HG03025 (cell line): Measurements from ENCODE around the gene TFAP2C.

Experiments used
- ATAC-seq: cut with Tn5 transposase; IDR thresholded peaks from one replicate; pipeline ENCODE4 v1.9.1; 2021; ENCODE audit warnings: mild to moderate bottlenecking, moderate library complexity; ENCODE audit not compliant: unreplicated experiment, low FRiP score

The TFAP2C gene

DNA sequence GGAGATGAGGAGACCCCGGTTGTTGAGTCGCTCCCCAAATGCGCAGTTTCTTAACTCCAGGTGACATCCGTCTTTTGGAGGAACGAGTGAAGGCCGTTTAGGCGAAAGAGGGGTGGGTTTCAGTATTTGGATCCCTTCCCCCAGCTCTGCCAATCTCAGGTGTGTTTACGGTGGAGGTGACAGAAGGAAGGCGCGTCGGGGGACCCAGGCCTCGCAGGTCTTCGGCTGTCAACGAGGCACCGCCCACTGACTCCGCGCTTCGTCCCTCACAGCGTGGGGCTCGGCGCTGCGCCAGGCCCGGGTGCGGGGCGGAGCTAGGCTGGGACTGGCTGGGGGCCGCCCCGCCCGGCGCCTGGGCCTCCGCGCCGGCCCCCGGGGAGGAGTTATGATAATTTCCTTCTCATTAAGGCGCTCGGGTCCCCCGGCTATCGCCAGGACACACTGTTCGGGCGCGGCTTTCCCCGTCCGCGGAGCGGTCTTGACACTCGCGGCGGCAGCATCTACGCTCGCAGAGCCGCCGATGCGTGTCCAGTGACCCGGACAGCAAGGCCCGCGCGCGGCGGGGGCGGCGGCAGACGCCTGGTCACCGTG lies at the start of gene TFAP2C:
Gene TFAP2C (plus strand): TSS at position 434 of the 591 bp plus-strand sequence. CDS start 239 bp downstream, outside the sequence.
- no peak for ATAC-seq

DNA sequence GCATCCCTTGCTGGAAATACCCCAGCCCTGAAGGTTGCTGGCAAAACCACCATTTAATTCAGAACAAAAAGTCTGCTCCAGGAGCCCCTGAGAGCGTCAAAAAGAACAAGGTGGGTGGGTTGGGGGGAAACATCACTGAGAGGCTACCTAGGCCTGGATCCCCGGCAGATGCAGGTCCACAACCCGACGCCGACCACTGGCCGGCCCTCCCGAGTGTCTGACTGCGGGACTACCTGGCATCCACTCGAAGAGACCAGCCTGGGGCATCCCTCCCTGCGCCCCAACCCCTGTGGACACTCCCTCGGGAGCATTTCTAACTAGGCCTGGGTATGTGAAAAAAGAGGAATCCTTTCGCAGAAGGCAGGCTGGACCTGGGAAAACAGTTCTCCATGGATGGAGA lies 48.9 kb upstream of the TFAP2C start:
- ATAC-seq: no peak

GRCh38 chr20:56581701-56582100 lies 47.4 kb upstream of the TFAP2C start:
- ATAC-seq: no peak

GRCh38 chr20:56582542-56582941 lies 46.6 kb upstream of the TFAP2C start:
- ATAC-seq: no peak

DNA sequence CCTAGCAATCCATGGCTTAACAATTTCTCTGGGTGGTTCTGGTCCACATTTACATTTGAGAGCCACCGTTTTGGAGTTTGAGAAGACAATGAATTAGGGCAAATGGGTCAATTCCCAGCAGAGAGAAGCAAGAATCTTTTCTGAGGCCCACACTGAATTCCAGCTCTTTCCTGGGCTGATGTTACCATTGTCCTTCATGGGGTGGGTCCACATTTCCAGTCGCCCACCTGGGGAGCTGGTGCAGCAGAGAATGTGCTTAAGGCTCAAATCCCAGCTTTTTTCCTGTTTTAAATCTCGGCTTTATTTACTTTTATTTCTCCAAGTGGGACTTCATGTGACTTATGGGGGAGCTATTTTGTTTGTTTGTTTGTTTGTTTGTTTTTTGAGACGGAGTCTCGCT lies 44.2 kb upstream of the TFAP2C start:
- no peak for ATAC-seq

- ATAC-seq: no peak
These were observed 41.6 kb upstream of the TFAP2C start for GRCh38 chr20:56587307-56588041.

DNA sequence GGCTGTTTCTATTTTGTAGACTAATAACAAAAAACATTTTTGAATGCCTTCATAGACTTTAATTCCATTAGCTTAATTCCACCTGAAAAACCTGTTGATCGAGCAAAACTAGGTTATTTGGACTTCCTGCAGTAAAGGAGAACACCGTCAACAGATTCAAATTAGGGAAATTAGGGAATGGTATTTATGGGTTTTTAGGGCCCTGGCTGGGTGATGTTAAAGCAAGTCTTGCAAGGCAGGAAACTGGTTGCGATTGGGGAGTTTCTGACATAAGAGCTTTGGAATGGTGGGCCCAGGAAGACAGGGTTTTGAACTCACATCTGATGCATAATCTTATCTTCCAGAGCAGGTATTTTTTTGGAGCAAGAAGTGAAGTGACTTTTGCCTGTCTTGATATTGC lies 40.1 kb upstream of the TFAP2C start:
- no peak for ATAC-seq

DNA sequence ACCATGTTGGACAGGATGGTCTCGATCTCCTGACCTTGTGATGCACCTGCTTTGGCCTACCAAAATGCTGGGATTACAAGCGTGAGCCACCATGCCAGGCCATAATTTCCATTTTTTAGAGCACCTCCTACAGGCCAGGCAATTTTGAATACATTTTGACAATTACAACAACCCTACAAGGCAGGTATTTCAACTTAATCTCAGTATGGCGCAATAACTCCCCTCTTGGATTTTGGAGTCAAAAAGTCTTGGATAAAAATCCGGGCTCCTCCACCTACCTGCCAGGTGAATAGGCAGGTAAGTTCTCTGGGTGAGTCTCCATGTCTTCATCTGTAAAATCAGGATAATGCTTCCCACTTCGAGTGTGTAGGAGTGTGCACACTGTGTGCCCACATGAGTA lies 39.5 kb upstream of the TFAP2C start:
- no peak for ATAC-seq

GRCh38 chr20:56590888-56591287 lies 38.2 kb upstream of the TFAP2C start:
- ATAC-seq: no peak

- ATAC-seq: no peak
These were observed 36.9 kb upstream of the TFAP2C start for GRCh38 chr20:56592211-56592610.

DNA sequence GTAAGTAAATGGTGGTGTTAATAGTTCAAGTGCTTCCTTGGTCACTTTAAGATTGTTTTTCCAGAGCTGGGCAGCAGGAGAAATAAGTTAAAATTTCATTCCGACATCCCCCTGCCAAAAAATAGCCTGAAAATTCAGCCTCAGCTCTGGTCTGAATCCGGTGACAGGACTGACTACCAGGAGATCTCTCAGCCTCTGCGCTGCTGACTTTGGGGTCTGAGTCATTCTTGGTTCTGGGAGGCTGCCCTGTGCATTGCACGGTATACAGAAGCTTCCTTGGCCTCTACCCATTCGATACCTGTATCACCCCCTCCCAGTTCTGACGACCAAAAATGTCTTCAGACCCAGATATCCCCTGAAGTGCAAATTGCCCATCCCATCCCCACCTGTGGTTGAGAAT lies 36.3 kb upstream of the TFAP2C start:
- ATAC-seq: no peak

DNA sequence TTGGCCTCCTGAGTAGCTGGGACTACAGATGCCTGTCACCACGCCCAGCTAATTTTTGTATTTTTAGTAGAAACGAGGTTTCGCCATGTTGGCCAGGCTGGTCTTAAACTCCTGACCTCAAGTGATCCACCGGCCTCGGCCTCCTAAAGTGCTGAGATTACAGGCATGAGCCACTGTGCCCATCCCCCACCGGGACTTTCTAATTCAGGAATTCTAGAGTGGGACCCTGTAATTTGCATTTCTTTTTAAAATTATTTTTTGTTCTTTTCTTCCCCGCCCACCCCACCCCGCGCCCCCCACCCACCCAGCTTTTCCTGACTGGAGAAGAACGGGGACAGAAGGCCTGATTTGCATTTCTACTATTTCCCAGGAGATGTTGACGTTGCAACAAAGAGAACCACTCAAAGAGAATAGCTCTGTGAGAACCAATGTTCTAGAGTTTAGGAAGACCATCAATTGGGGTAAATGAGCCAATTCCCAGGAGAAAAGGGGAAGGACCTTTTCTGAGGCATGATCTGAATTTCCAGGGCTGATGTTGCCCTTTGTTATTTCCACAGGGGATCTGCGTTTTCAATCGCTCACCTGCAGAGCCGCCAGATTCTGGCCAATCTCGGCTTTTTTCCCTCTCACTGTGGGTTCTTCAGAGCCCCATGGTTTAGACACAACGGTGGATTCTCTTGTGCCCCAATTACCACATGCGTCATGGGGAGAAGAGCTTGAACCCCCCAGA lies 33.2 kb upstream of the TFAP2C start:
- ATAC-seq: no peak

DNA sequence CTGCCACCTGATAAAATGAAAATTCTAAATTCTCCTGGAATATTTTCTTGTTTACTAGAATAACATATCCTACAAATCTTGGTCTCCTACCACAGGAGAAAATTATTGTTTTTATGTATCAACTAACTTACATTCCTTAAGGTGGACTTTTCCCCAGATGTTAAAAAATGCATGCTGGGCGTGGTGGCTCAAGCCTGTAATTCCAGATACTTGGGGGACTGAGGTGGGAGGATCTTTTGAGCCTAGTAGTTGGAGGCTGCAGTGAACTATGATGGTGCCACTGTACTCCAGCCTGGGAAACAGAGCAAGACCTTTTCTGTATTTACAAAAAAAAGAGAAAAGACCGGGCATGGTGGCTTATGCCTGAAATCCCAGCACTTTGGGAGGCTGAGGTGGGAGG lies 27.9 kb upstream of the TFAP2C start:
- ATAC-seq: no peak

DNA sequence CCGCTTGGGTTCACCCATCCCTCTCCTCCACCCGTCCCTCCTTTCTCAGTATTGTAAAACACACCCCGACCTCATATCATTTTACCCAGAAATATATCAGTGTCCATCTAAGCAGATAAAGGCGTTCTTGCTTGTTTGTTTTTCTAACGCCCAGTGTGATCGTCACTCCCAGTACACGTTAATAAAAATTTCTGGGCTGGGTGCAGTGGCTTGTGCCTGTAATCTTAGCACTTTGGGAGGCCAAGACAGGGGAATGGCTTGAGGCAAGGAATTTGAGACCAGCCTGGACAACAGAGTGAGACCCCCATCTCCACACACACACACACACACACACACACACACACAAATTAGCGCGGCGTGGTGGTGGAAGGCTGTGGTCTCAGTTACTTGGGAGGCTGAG lies 24.4 kb upstream of the TFAP2C start:
- no peak for ATAC-seq

DNA sequence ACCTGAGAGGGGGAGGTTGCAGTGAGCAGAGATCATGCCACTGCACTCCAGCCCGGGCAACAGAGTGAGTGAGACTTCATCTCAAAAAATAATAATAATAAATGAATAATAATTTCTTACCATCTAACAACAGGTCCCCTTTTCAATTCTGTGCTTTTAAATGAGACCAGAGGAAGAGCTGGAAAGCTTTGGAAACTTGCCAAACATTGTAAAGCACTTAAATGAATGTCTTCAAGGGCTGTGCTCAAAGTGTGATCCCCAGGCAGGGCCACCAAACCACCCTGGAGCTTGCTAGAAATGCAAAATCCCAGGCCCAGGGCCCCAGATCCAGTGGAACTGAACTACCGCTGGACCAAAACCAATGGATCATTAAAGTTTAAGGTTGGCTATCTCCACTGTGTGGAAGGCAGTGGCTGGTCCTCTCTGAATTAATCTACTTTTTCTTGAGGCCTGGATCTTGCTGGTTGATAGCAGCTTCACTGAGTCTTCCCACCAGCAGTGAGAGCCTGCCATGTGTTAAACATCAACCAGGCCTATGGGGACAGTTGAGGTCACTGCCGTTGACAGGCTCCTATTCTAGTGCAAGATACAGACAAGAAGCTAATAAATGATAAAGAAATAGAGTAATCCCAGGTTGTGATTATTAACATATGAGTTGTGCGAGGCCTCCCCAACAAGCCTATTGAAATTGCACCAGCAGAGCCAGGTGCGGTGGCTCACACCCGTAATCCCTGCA lies 23.7 kb upstream of the TFAP2C start:
- no peak for ATAC-seq

DNA sequence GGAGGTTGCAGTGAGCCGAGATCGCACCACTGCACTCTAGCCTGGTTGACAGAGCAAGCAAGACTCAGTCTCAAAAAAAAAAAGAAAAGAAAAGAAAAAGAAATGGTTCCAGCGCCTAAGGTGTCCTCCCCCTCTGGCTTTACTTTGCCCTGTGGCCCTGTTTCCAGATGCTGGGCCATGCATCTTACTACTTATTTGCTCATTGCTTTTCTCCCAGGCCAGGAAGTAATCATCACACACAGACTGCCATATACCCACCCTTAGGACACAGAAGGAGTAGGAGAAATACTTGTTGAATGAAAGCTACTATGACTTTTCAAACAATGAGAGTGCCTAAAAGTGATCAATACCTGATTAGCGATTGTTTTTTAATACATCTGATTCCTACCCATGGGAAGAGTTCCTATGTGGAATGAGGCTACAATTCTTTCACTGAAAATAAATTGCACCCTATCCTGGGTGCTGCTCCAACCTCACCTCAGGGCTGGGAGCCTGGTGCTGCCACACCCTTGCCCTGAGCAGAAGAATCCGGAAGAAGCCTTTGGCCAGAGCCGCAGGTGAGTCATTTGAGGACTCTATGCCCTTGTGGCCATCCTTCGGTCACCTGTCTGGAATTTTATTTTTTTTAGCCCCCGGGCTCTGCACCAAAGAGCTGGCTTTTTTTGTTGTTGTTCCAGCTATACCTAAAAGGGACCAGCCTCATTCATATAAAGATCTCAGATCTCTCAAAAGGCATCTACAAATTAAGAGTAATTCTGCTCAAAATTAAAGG lies 22.7 kb upstream of the TFAP2C start:
- no peak for ATAC-seq

- ATAC-seq: no peak
These were observed 21.9 kb upstream of the TFAP2C start for GRCh38 chr20:56607061-56607704.

- ATAC-seq: no peak
These were observed 20.7 kb upstream of the TFAP2C start for GRCh38 chr20:56608376-56608775.

GRCh38 chr20:56609321-56609720 lies 19.8 kb upstream of the TFAP2C start:
- ATAC-seq: no peak

DNA sequence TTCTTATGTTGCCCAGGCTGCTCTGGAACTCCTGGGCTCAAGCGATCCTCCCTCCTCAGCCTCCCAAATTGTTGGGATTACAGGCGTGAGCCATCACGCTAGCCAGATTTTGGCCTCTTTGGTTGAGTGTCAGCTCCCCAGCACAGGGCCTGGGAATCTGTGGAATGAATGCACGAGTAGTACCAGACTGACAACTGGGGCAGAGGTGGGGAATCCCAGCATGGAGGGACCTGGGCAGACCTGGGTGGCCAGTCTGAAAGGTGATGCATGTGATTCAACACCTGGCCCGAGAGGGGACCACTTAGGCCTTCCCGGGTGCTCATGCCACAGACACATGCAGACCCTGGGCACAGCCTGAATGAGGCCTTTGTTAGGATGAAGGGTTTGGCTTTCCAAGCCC lies 19.0 kb upstream of the TFAP2C start:
- no peak for ATAC-seq
